NAMALWA (cell line): Measurements from ENCODE around the gene PTPRQ.
"Not testable (repeated sequence)": the region's sequence is repeated elsewhere in the genome, so short reads cannot be mapped to it uniquely, and the experiment has no call there.

ENCODE experiments used
- DNase-seq: peaks from one replicate; pipeline ENCODE4 v3.0.0-alpha.2; 2015; ENCODE audit warnings: low spot score

Gene PTPRQ

DNA sequence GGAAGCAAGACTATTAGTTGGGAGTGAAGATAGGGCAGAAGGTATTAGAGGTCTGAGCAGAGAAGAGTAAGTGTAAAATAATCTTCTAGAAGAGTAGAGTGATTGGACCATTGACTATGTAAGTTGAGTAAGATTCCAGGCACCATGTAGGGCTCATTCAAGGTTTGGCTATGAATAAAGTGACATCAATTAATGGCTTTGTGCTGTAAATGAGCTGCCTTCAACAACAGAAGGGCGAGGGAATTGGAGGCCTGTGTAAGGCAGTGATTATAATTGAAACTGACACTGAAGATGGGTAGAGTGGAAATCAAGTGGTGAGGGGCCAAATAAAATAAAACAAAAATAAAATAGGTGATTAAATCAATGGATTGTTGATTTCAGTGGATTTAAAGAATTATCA lies 26.4 kb downstream of the PTPRQ start:
- DNase-seq, result no peak

DNA sequence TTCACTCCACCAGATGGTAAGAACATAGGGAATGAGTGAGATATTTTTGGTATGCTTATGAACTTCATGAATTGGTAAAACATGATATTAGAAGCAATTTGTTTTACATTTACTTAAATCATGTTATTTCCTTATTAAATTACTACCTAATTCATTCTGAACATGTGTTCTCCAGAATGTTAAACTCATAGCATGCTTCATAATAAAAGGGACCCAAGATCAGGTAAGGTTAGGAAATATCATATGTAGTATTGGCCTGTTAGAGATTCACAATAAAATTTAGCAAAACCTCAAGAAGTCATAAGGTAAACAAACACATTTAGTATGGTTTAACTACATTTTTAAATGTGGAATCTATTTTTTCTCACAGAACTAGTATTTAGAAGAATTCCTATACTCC lies 28.2 kb downstream of the PTPRQ start:
- no peak for DNase-seq

DNA sequence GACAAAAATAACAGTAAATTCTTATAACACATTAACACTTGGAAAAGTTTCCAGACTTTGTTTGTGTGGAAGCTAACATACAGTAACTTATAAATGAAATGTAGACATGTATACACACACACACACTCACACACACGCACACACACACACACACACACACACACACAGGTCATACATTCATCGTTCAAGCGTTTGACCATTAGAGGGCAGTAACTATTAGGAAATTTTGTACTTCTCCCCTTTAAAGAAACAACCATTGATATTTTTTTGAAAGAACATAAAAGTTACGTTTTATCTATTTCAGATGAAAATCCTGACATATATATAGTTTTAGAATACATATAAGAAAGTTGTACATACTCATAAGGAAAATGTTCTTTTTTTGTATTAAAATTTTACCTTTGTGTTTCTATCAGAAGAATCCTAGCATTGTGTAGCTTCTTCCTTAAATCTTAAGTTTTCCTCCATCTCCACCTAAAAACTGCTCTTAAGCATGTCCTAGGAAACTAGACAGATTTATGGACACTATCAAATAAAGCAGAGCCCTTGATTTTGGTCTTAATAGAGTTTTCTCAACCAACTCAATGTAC lies 29.0 kb downstream of the PTPRQ start:
- peak; percentile 70 for DNase-seq

DNA sequence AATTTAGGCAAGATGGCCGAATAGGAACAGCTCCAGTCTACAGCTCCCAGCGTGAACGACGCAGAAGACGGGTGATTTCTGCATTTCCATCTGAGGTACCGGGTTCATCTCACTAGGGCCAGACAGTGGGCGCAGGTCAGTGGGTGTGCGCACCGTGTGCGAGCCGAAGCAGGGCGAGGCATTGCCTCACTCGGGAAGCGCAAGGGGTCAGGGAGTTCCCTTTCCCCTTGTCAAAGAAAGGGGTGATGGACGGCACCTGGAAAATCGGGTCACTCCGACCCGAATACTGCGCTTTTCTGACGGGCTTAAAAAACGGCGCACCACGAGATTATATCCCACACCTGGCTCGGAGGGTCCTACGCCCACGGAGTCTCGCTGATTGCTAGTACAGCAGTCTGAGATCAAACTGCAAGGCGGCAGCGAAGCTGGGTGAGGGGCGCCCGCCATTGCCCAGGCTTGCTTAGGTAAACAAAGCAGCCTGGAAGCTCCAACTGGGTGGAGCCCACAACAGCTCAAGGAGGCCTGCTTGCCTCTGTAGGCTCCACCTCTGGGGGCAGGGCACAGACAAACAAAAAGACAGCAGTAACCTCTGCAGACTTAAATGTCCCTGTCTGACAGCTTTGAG lies 33.6 kb downstream of the PTPRQ start:
- not testable (repeated sequence) for DNase-seq

DNA sequence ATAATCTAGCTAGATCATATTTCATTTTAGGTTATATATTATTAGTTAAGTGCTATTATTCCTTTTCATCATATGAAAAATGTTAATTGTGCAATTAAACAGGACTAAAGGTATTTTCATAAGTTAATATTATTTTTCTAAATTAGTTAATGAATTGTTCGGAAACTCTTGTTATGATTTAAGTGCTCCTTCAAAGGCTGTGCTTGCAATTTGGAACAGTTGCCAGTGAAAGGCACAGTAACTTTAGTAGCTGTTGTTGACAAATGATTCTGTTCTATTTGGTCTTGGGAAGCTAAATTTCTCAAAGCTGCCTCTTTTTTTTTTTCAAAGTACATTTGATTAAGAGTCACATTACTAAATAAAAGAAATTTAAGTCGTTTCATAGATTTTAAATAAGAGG lies 40.7 kb downstream of the PTPRQ start:
- no peak for DNase-seq

DNA sequence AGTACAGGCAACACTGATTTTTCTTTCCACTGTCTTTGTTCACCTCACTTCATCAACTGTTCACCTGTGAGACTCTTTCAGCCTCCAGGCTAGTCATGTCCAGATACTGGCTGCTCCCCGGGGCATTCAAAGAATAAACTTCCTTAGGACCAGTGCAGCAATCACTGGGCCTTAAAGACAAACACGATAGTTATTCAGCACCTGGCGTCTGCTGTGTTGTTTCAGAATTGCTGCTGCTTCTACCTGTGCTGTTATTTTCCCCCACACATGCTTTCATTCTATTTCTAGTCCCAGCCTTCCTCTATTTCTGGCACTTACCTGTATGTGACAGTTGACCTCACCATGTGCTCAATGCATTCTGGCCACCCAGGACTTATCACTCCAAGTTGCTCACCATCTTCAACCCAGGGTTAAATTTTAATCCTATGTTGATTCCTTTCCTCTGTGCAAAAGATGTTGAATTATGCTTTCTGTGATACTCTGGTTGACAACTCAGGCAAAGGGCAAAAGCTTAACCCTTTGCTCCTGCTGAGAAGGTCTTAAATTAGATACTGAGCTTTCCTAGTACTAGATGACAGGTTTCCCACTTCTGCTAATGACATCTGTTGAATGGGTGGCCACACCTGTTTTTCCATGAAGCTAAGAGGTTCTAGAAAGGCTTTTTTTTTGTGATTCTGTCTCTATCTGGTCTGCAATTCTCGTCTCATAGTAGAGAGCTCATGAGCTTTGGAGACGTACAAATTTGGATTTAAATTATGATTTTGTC lies 41.4 kb downstream of the PTPRQ start:
- DNase-seq, result no peak

DNA sequence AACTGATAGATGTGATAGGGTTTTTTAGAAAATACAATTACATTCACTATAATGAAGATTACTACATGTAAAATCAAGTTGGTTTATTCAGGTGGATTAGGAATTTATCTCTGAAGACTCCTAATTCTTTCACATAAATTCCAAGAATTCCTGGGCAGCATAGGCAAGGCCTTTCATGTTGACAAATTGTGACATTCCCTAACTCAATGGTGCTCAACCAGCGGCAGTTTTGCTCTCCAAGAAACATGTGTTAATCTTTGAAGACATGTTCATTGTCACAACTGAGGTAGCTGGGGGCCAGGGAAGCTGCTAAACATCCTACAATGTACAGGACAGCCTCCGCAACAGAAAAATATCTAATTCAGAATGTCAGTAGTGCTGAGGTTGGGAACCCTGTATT lies 46.3 kb downstream of the PTPRQ start:
- DNase-seq, result no peak

DNA sequence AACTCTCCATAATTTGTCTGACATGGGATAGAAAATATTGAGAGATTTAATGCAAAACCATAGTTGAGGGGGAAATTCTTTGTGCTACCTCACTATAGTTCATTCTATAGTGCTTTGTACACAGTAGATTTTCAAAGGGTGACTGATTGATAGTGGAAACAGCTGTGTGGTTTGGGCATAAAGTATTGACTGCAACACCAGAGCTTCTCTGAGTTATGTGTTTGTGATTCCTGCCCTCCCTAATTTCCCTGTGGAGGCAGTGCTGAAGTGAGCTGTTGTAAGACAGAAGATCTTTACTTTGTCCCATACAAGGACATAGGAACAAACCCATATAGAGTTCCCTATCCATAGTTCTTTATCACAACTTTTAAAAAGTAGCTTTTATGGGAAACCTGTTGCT lies 47.1 kb downstream of the PTPRQ start:
- no peak for DNase-seq

DNA sequence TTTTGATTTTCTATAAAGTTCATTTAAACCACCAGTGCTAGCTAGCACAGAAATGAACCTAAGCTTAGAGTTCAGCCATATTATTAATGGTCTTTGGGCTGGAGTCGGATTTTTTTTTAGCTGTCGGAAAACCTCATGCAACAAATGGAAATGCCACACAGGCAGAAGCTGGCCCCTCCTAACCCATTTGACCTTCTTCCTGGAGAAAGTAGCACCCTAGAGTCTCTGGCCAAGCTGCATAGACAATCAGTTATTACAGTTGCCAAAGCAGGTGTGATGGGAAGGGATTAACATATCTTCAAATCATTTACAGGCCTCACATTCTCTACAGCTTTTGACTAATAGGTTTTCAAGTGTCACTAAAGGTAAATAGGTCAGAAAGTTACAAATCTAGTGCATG lies 49.4 kb downstream of the PTPRQ start:
- no peak for DNase-seq

DNA sequence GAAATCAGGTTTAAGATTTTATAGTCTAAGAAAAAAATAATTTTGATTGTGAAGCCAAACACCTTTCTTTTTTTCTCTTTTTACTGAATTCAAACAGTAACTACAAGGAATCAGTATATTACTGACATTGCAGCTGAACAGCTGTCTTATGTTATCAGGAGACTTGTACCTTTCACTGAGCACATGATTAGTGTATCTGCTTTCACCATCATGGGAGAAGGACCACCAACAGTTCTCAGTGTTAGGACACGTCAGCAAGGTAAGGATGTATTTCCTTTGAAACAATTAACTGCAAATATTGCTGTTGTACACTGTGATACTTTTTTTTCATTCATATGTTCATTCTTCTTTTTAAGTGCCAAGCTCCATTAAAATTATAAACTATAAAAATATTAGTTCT lies 50.8 kb downstream of the PTPRQ start:
- DNase-seq, result no peak

DNA sequence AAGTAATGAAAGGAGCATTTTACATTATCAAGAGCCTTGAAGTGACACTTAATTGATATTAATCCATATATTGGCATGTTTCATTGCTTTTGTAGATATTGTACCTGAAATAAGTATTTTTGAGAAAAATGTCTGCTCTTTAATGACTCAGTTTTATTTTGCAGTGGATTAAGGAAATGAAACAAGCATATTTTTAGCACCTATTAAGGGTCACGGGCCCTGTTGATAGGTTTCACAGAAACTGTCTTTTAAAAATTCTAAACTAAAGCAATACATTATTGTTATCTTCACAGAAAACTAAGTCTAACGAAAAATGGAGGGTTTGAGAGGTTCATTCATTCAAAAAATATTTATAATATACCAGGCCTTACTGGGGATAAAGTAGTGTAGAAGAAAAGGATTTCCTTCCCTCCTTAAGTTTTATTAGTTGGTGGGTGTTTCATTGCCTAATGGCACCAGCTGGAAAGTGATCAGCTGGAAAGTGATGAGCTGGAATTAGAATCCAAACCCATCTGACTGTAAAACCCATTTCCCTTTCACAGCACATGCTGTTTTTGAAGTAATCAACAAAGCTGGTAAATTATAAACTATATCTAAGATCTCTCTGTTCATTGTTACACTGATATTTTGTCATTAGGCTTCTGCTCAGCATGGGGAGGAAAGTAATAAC lies 54.2 kb downstream of the PTPRQ start:
- DNase-seq, result peak; percentile 26

DNA sequence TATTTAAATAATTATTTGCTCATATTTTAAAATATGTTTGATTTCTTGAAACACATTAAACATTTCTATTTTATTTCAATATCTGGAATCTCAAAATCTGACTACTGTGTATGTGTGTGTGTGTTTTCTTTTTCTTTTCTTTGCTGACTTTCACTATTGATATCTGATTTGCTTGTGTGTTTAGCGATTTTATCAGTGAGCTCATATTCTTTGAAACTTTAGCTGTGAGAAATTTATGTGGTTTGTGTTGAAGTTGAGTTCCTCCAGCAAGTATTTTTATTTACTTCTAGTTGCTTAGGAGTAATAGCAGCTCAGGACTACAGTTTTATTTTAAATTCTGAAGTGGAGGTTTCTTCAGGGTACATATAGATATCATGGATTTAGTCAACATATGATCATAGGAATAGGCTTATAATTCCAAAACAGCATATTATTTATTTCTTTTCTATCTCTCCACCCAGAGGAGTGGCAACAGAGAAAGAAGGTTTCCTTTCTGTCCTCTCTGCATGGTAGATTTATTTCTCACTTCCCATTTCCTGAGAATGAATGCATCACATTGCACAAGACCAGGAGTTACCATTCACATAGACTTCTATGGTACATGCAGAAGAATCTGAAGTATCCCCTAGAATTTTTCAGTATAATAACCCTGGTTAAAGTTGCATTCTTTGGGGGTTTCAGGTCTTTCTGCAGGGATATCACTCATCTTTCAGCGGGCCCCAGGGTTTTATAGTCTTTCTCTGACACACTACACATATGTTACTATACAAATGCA lies 60.5 kb downstream of the PTPRQ start:
- peak; percentile 23 for DNase-seq

DNA sequence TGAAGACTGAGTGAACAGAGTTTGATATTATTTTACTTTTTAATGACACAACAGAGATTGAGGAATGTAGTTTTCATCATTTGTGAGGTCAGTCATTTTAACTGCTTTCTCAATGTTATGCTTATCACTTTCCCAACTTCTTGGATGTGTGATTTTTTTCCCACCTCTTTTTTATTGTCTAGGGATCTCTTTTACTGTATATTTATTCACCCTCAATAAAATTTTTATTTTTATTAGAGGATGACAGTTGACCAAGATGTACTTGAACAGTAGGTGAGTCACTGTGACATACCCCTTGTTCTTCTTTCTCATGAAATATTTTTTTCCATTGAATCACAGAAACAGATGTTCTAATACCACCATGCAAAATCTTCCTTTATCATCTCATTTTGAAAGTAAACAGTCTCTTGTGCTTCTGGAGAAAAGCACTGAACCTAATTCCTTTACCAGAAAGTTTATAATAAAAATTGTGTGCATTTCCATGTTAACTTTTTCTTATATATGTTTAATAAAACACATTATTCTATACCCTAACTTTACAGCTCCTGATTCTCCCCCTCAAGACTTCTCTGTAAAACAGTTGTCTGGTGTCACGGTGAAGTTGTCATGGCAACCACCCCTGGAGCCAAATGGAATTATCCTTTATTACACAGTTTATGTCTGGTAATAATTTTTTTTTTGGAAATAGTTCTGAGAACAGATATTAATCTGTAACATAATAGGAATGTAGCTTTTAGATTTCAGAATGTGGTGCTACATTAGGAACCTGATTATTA lies 65.9 kb downstream of the PTPRQ start:
- DNase-seq, result no peak

DNA sequence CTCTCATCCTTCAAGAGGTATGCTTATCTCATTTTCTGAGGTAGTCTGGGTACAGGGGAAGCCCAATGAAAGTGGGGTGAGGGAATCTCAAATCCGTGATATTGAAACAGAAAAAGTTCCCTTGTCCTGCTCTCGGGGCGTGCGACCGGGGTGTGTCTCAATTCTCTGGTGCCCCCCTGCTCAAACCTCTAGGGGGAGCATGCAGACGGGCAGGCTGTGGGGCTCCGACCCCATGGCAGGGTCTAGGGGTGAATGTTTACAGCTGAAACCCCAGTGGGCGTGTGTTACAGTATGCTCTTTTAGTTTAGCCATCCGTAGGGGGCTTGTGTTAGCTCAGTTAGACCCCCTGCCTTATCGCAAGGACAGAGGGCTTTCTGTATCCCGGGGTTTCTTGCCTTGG lies 68.7 kb downstream of the PTPRQ start:
- no peak for DNase-seq

DNA sequence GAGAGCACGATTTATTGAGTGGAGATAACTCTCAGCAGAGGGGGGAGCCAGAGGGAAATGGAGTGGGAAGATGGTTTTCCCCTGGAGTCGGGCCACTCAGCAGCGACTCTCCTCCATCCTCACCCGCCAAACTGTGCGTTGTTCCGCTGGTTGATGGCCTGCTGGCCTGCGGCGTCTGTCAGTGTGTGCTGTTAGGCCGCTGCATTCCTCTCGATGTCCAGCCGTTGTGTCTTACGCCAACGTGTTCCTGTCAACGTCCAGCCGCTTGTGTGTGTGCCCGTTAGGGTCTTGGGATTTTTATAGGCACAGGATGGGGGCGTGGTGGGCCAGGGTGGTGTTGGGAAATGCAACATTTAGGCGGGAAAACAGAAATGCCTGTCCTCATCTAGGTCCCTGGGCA lies 69.2 kb downstream of the PTPRQ start:
- DNase-seq, result no peak

DNA sequence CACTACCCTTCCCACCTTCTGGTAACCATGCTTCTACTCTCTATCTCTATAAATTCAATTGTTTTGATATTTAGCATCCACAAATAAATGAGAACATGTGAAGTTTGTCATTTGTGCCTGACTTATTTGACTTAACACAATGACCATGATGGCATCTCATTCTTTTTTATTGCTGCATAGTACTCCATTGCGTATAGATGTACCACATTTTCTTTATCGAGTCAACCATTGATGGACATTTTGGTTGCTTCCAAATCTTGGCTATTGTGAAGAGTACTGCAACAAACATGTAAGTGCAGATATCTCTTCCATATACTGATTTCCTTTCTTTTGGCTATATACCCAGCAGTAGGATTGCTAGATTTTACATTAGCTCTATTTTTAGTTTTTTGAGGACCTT lies 73.6 kb downstream of the PTPRQ start:
- DNase-seq, result no peak

DNA sequence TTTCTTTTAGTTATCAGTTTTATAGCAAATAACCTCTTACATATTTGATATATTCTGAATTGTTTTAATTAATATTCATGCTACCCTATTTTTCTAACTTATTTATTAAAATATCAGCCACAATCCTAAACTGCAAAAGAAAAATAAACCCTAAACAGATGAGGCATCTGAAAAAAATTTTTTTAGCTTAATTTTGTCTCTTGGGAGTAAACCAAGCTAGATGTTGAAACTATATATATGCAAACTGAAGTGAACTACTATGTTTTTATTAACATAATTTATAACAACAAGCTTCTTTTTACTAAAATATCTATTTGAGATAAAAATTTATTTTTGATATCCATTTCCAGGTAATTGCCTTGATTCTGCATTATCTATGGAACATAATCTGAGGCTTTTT lies 87.6 kb downstream of the PTPRQ start:
- no peak for DNase-seq

DNA sequence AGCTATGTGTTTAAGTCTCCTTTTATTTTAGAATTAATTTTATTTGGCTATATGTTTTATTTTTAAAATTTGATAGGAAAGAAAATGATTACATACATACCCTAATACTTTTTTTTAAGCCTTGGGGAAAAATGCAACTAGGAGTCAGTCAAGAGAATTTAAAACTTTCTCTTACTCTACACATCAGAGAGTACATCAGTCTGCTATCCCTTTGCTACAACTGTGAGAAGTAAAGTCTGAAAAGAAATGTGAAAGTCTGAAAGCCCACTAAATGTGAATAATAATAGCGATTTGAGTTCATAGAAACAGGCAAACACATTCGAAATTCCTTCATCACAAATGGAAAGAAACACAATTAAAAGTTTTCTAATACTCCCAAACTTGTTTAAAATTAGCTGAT lies 95.0 kb downstream of the PTPRQ start:
- no peak for DNase-seq

DNA sequence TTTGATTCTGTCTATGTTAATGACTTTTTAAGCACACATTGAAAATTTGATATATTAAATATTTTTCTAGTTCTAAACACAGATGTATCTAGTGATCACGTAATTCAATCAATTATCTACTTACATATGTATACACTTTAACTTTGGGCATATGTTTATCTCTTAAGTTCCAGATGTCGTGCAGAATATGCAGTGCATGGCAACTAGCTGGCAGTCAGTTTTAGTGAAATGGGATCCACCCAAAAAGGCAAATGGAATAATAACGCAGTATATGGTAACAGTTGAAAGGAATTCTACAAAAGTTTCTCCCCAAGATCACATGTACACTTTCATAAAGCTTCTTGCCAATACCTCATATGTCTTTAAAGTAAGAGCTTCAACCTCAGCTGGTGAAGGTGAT lies 105.3 kb downstream of the PTPRQ start:
- no peak for DNase-seq

DNA sequence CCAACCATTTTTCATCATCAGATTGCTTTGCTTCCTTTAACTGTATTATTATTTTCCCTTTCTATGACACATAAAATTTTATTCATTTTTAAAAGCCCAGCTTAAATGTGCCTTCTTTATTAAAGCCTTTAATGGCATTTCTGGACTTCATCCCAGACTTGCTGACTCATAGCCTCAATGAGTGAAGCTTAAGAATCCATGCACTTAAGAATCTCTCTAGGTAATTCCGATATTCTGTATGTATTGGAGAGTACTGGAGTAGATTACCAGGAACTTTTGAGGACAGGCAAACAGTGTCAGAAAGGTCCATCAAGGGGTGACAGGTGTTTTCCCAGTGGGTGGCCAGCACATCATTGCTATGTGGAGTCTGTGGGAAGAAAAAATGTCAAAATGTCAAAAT lies 107.9 kb downstream of the PTPRQ start:
- no peak for DNase-seq

DNA sequence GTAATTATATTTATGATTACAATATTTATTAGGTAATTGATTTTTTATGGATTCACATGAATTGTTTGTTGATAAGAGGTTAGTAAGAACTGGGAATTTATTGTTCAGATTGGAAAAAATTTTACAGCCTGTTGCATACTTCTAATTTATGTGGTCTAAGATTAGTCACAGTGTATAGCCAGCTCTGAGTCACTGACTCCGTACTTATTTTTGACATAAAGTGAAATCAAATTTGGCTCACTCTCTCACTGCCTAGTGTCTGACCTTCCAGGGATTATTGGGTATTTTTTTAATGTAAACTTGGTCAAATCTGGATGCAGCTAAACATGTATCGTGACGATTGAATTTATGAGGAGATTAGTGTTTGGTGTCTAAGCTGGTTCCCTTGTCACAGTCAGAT lies 109.3 kb downstream of the PTPRQ start:
- no peak for DNase-seq

DNA sequence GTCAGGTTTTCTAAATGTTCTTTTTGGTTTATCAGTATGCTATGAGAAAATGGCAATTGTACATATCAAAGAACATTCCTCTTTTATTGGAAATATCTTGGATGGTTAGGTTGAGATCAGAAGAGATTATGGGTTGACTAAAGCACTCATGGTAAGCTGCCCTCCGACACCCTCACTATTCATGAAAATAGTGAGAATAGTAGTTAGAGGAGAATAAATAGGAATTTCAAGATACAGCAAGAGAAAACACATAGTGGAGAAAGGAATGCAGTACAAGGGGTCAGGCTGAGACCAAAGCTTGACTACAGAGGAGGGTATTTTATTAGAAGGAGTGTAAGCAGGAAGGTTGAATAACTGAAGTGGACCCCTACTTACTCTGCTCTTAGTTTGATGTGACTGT lies 112.5 kb downstream of the PTPRQ start:
- no peak for DNase-seq
